HepG2 (cell line): Measurements from ENCODE around the gene SCAPER. TPM values are rescaled to one million over a fixed set of nuclear protein-coding genes. Genes with fewer than 3 reads are reported as not detected.

Source experiments
- ATAC-seq: fragments of 200-7000 bp; cut with Tn5 transposase; 3 replicates; pipeline ENCODE4 v1.9.1; 2020; ENCODE audit warnings: mild to moderate bottlenecking, moderate library complexity
- BruUV-seq: library from RNA; stranded (reverse); fragments of 400-500 nt; replicated peaks from 2 replicates; lab custom pipeline; 2021; lab: Mats Ljungman, UMichigan
- CTCF ChIA-PET: fragments of 300-600 bp; formaldehyde crosslinking; extraction: SDS; loops from one replicate; lab custom pipeline; 2021; ENCODE audit warnings: low total read pairs, inconsistent platforms, low intra/inter-chr PET ratio; lab: Yijun Ruan, JAX
- POLR2A ChIA-PET: fragments of 350-600 bp; sonication (Branson Sonifier 250); formaldehyde crosslinking; loops from one replicate; lab custom pipeline; 2020; ENCODE audit warnings: antibody characterized with exemption, inconsistent platforms; lab: Yijun Ruan, JAX
- DNase-seq: peaks from one replicate; pipeline ENCODE4 v3.0.0-alpha.2; 2015; ENCODE audit warnings: low spot score
- FAIRE-seq: peaks from 3 replicates; lab custom pipeline; 2011; peaks lifted over from hg19 to GRCh38; lab: Jason Lieb, UNC
- H2AFZ ChIP-seq: one replicate; pipeline ENCODE4 v1.6.1; 2011; ENCODE audit warnings: low read length, inconsistent platforms
- H3K27ac ChIP-seq: fragments of 300-600 bp; 3 replicates; pipeline ENCODE4 v1.8.0; 2011; ENCODE audit warnings: mixed run types, mild to moderate bottlenecking, mixed read lengths, low read length, inconsistent platforms; ENCODE audit not compliant: insufficient read depth; ENCODE audit errors: extremely low read length
- H3K27me3 ChIP-seq, 2 experiments: fragments of 200-600 bp in 1 of 2; 2 replicates in 1 of 2; 3 replicates in 1 of 2; pipeline versions ENCODE4 v1.6.0 to v1.8.0; 2011; ENCODE audit warnings: low read length in 2 of 2, mild to moderate bottlenecking in 2 of 2, moderate library complexity in 2 of 2, inconsistent platforms in 1 of 2; ENCODE audit not compliant: insufficient read depth in 2 of 2, control insufficient read depth in 1 of 2
- H3K36me3 ChIP-seq, 2 experiments: fragments of 200-600 bp in 1 of 2; replicated peaks in 1 of 2; 2 replicates in 1 of 2; 3 replicates in 1 of 2; pipeline versions ENCODE4 v1.5.1 to v1.8.0; 2011; ENCODE audit warnings: low read length in 2 of 2, inconsistent platforms in 1 of 2; ENCODE audit not compliant: insufficient read depth in 2 of 2, control insufficient read depth in 1 of 2
- H3K4me1 ChIP-seq: 2 replicates; pipeline ENCODE4 v1.5.1; 2012; ENCODE audit warnings: low read length, inconsistent platforms; ENCODE audit not compliant: insufficient read depth
- H3K4me2 ChIP-seq: 2 replicates; pipeline ENCODE4 v1.6.0; 2011; ENCODE audit warnings: low read depth, low read length, inconsistent platforms
- H3K4me3 ChIP-seq, 3 experiments: fragments of 200-600 bp in 1 of 3; sonication (generic), shearing (Covaris generic) in 1 of 3; replicated peaks in 1 of 3; 2 replicates each; pipeline ENCODE4 v1.5.1; 2011 to 2016; ENCODE audit warnings: low read length in 3 of 3, inconsistent platforms in 2 of 3, low read depth in 2 of 3, mild to moderate bottlenecking in 2 of 3, control low read depth in 1 of 3, mixed read lengths in 1 of 3; ENCODE audit not compliant: insufficient read depth in 1 of 3
- H3K79me2 ChIP-seq: one replicate; pipeline ENCODE4 v1.6.1; 2011; ENCODE audit warnings: low read length, inconsistent platforms; ENCODE audit not compliant: insufficient read depth
- H3K9ac ChIP-seq: 2 replicates; pipeline ENCODE4 v1.6.0; 2011; ENCODE audit warnings: mild to moderate bottlenecking, low read depth, low read length, inconsistent platforms; ENCODE audit not compliant: insufficient read depth
- H3K9me3 ChIP-seq: 2 replicates; pipeline ENCODE4 v1.5.1; 2012; ENCODE audit warnings: mild to moderate bottlenecking, low read length
- H4K20me1 ChIP-seq: 2 replicates; pipeline ENCODE4 v1.6.0; 2011; ENCODE audit warnings: inconsistent platforms, mild to moderate bottlenecking, low read length, moderate library complexity; ENCODE audit not compliant: insufficient read depth
- ARID5B ChIP-seq: IDR thresholded peaks from 2 replicates; pipeline ENCODE4 v1.4.0; 2020; ENCODE audit warnings: mild to moderate bottlenecking, missing genetic modification reagents
- DPF2 ChIP-seq: sonication (generic); formaldehyde crosslinking; IDR thresholded peaks from 2 replicates; pipeline ENCODE4 v1.4.0; 2020; ENCODE audit warnings: mild to moderate bottlenecking, low read depth, missing genetic modification reagents, borderline replicate concordance
- ETV5 ChIP-seq: IDR thresholded peaks from 2 replicates; pipeline ENCODE4 v1.6.1; 2018; ENCODE audit warnings: missing biosample characterization, missing genetic modification reagents, inconsistent platforms, borderline replicate concordance
- FOSL2 ChIP-seq: sonication (generic); formaldehyde crosslinking; IDR thresholded peaks from 2 replicates; pipeline ENCODE4 v1.4.0; 2020; ENCODE audit warnings: missing genetic modification reagents
- HCFC1 ChIP-seq: fragments of 150-350 bp; IDR thresholded peaks from 2 replicates; pipeline ENCODE4 v1.6.1; 2014; ENCODE audit warnings: low read depth, low read length
- PATZ1 ChIP-seq: sonication (generic); formaldehyde crosslinking; IDR thresholded peaks from 2 replicates; pipeline ENCODE4 v1.4.0; 2020; ENCODE audit warnings: missing genetic modification reagents
- SNRNP70 ChIP-seq: fragments of 200-400 bp; formaldehyde crosslinking; IDR thresholded peaks from 2 replicates; pipeline ENCODE4 v1.6.1; 2017; ENCODE audit warnings: mild to moderate bottlenecking, low read depth, low read length, moderate library complexity
- SP2 ChIP-seq: sonication (generic); formaldehyde crosslinking; IDR thresholded peaks from 2 replicates; pipeline ENCODE4 v1.5.1; 2020; ENCODE audit warnings: mild to moderate bottlenecking, missing genetic modification reagents
- ZBTB37 ChIP-seq: sonication (generic); formaldehyde crosslinking; IDR thresholded peaks from 2 replicates; pipeline ENCODE4 v1.4.0; 2020; ENCODE audit warnings: mild to moderate bottlenecking, missing genetic modification reagents
- ZNF138 ChIP-seq: sonication (generic); formaldehyde crosslinking; IDR thresholded peaks from 2 replicates; pipeline ENCODE4 v1.5.0; 2020; ENCODE audit warnings: mild to moderate bottlenecking, low read depth, missing genetic modification reagents
- ZNF282 ChIP-seq: fragments of 450-650 bp; IDR thresholded peaks from 2 replicates; pipeline ENCODE4 v1.6.1; 2018; ENCODE audit not compliant: partially characterized antibody
- ZNF629 ChIP-seq: sonication (generic); formaldehyde crosslinking; conservative IDR thresholded peaks from 2 replicates; pipeline ENCODE4 v1.5.0; 2020; ENCODE audit warnings: missing genetic modification reagents
- ZNF691 ChIP-seq: sonication (generic); formaldehyde crosslinking; IDR thresholded peaks from 2 replicates; pipeline ENCODE4 v1.4.0; 2020; ENCODE audit warnings: missing genetic modification reagents, low read depth, mild to moderate bottlenecking, borderline replicate concordance
- in situ Hi-C: cut with HindIII; loops from 2 replicates; pipeline ENCODE4 v1.10.0; 2017; ENCODE audit warnings: low pct_unique_long_range_greater_than_20kb; ENCODE audit not compliant: extremely low pct_ligation_motif_present
- intact Hi-C: fragments of 100-400 bp; cut with micrococcal nuclease; formaldehyde crosslinking; loops from one replicate; pipeline ENCODE4 v1.10.0; 2022; ENCODE audit not compliant: unreplicated experiment
- polyA plus RNA-seq, 8 experiments: library from polyadenylated mRNA; depleted of rRNA in 3 of 8; stranded (reverse) in 7 of 8; unstranded in 1 of 8; fragments of >200 nt; fragmentation: Illumina TruSeq in 4 of 8; extraction: Trizol in 4 of 8; gene quantifications; 2 replicates each; pipeline versions ENCODE4 v1.2.1 to v1.2.3, GENCODE V29; 2011 to 2016; ENCODE audit warnings: low read depth in 4 of 8, missing spikeins in 1 of 8, mixed read lengths in 1 of 8; ENCODE audit not compliant: insufficient read depth in 1 of 8
- total RNA-seq, 5 experiments: library from RNA; depleted of rRNA; stranded (reverse); fragments of >200 nt; fragmentation: Illumina TruSeq; extraction: Trizol; gene quantifications; 2 replicates each; pipeline ENCODE4 v1.2.3, GENCODE V29; 2016; ENCODE audit warnings: low read depth in 1 of 5

The SCAPER gene
- total and polyA plus RNA-seq, 2 of the 13 experiments (the other 11 are each of a cell fraction or from before 2014, with no cell fraction given), result 4.3 to 10.5 TPM

GRCh38 chr15:76868740-76869139, 36.4 kb downstream of the SCAPER start:
- H3K27me3 ChIP-seq, result no peaks in the 10 kb centered on the region
- intact Hi-C loops (loop anchor here (5.0 to 10.0 kb wide), 2 partner anchors 244 to 531 kb away; partner anchors contain the start of gene ISL2), in situ Hi-C loops (loop anchor here (10.0 kb wide), 1 partner anchor 674 kb away; no protein-coding TSS in a partner anchor)
- H3K4me3 ChIP-seq, result no peak overlapping the region
- no peak overlapping the region for H3K27ac ChIP-seq
- H3K36me3 ChIP-seq, result no peaks in the 10 kb centered on the region
- no peaks in the 10 kb centered on the region for H3K9me3 ChIP-seq
- ChIA-PET CTCF (no interaction called here), POLR2A (no interaction called here)
- DNase-seq, result no peak
- no peaks in the 10 kb centered on the region for H3K79me2 ChIP-seq
- H2AFZ ChIP-seq, result no peak overlapping the region
- 0 out of 2 replicates have a peak, but pooled peaks cover 3% of the 10 kb centered on the region for H4K20me1 ChIP-seq
- no peaks in the 10 kb centered on the region for H3K4me1 ChIP-seq
- no peak for ATAC-seq
- no peak overlapping the region for H3K4me2 ChIP-seq
- H3K9ac ChIP-seq, result no peak overlapping the region
- no TSS peak for BruUV-seq
- FAIRE-seq, result no peak
- no peak for TF ChIP-seq HCFC1
- no peak for TF ChIP-seq ZNF138 (CRISPR knock-in tag)
- no peak for TF ChIP-seq FOSL2 (CRISPR knock-in tag)
- no peak for TF ChIP-seq ZNF691 (CRISPR knock-in tag)
- no peak for TF ChIP-seq ETV5 (CRISPR knock-in tag)
- no peak for TF ChIP-seq ZBTB37 (CRISPR knock-in tag)
- no peak for TF ChIP-seq PATZ1
- TF ChIP-seq SNRNP70, result no peak
- TF ChIP-seq DPF2 (CRISPR knock-in tag), result no peak
- TF ChIP-seq ZNF629 (CRISPR knock-in tag), result no peak
- TF ChIP-seq ARID5B (CRISPR knock-in tag), result no peak
- TF ChIP-seq SP2, result no peak
- TF ChIP-seq ZNF282, result no peak
